Panc1 (cell line): ENCODE results near the gene ADAD1.

Experiments
- POLR2AphosphoS5 ChIP-seq: IDR thresholded peaks from 2 replicates; pipeline ENCODE4 v1.6.1; 2012; ENCODE audit warnings: mild to moderate bottlenecking, low read depth, low read length, moderate library complexity
- TCF7L2 ChIP-seq: IDR thresholded peaks from 2 replicates; pipeline ENCODE4 v1.6.1; 2011; ENCODE audit warnings: mild to moderate bottlenecking, low read depth, low read length, inconsistent platforms
- TF ChIP-seq, protein P1 (sequence below): fragments of 450-650 bp; IDR thresholded peaks from 2 replicates; pipeline ENCODE4 v1.5.1; 2017; ENCODE audit warnings: mild to moderate bottlenecking
- TF ChIP-seq, protein P2 (sequence below), 2 experiments: IDR thresholded peaks; 2 replicates each; pipeline ENCODE4 v1.6.1; 2011 to 2012; ENCODE audit warnings: low read depth in 2 of 2, control low read depth in 1 of 2, low read length in 1 of 2, mild to moderate bottlenecking in 1 of 2, moderate library complexity in 1 of 2; ENCODE audit not compliant: insufficient read depth in 1 of 2

DNA sequence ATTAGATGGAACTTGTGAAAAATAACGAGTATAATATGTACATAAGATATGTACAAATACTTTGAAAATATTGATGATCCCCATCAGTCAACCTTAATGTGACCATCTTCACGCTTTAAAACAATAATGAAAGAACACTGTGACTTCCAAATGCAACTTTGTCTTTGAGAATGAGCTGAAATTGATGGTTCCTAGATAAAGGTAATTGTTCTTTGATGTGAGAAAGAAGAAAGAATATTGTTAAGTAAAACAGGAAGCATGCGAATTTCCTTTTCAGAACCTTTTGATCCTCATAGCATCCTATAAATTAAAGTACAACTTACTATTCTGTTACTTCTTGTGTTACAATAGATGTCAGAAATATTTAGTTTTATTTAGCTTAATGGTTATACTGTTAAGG, 55.5 kb downstream of the ADAD1 start:
- TF ChIP-seq, protein P1, sequence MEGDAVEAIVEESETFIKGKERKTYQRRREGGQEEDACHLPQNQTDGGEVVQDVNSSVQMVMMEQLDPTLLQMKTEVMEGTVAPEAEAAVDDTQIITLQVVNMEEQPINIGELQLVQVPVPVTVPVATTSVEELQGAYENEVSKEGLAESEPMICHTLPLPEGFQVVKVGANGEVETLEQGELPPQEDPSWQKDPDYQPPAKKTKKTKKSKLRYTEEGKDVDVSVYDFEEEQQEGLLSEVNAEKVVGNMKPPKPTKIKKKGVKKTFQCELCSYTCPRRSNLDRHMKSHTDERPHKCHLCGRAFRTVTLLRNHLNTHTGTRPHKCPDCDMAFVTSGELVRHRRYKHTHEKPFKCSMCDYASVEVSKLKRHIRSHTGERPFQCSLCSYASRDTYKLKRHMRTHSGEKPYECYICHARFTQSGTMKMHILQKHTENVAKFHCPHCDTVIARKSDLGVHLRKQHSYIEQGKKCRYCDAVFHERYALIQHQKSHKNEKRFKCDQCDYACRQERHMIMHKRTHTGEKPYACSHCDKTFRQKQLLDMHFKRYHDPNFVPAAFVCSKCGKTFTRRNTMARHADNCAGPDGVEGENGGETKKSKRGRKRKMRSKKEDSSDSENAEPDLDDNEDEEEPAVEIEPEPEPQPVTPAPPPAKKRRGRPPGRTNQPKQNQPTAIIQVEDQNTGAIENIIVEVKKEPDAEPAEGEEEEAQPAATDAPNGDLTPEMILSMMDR: no peak
- no peak for TF ChIP-seq TCF7L2
- TF ChIP-seq, protein P2, sequence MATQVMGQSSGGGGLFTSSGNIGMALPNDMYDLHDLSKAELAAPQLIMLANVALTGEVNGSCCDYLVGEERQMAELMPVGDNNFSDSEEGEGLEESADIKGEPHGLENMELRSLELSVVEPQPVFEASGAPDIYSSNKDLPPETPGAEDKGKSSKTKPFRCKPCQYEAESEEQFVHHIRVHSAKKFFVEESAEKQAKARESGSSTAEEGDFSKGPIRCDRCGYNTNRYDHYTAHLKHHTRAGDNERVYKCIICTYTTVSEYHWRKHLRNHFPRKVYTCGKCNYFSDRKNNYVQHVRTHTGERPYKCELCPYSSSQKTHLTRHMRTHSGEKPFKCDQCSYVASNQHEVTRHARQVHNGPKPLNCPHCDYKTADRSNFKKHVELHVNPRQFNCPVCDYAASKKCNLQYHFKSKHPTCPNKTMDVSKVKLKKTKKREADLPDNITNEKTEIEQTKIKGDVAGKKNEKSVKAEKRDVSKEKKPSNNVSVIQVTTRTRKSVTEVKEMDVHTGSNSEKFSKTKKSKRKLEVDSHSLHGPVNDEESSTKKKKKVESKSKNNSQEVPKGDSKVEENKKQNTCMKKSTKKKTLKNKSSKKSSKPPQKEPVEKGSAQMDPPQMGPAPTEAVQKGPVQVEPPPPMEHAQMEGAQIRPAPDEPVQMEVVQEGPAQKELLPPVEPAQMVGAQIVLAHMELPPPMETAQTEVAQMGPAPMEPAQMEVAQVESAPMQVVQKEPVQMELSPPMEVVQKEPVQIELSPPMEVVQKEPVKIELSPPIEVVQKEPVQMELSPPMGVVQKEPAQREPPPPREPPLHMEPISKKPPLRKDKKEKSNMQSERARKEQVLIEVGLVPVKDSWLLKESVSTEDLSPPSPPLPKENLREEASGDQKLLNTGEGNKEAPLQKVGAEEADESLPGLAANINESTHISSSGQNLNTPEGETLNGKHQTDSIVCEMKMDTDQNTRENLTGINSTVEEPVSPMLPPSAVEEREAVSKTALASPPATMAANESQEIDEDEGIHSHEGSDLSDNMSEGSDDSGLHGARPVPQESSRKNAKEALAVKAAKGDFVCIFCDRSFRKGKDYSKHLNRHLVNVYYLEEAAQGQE (IDR thresholded peaks at IDR 0.05; ENCODE audit: insufficient read depth in 1 of 2, low read depth in 2 of 2, low read length in 1 of 2): no peak
- TF ChIP-seq POLR2AphosphoS5: no peak
